Measurements from ENCODE around the gene TINAGL1. TPM values are rescaled to one million over a fixed set of nuclear protein-coding genes. Genes with fewer than 3 reads are reported as not detected.
A peak's percentile ranks its signal among the peaks of the same experiment; 100 is the strongest.

TINAGL1 gene
- total RNA-seq = not detected

- no peak within 1 kb of the TSS for H3K4me3 Mint-ChIP-seq
- no peak within 1 kb of the TSS for H3K27ac Mint-ChIP-seq
- no peaks in the 10 kb centered on the region for H3K36me3 Mint-ChIP-seq (ENCODE audit: low read depth)
- CTCF ChIA-PET = no interaction called here
- peaks cover 11% of the 10 kb centered on the region for H3K27me3 Mint-ChIP-seq (ENCODE audit: low read depth)
- intact Hi-C loops (cut with micrococcal nuclease) = no loop called here
- no peaks in the 10 kb centered on the region for H3K9me3 Mint-ChIP-seq
- H3K4me1 Mint-ChIP-seq (ENCODE audit: low read depth) = peaks cover 1% of the 10 kb centered on the region
- DNase-seq = no peak
Observed at GRCh38 chr1:31576201-31576669, at the start of gene TINAGL1. Gene TINAGL1 (plus strand): TSS chr1:31576515. CDS start chr1:31577149, 634 bp downstream.

- DNase-seq = no peak
- H3K27me3 Mint-ChIP-seq (ENCODE audit: low read depth) = peaks cover 9% of the 10 kb centered on the region
- no peaks in the 10 kb centered on the region for H3K4me1 Mint-ChIP-seq (ENCODE audit: low read depth)
- no peak overlapping the region for H3K4me3 Mint-ChIP-seq
- no peak overlapping the region for H3K27ac Mint-ChIP-seq
- H3K9me3 Mint-ChIP-seq = no peaks in the 10 kb centered on the region
- H3K36me3 Mint-ChIP-seq (ENCODE audit: low read depth) = no peaks in the 10 kb centered on the region
- intact Hi-C loops (cut with micrococcal nuclease) = no loop called here
- CTCF ChIA-PET = interaction anchor here (2.2 kb wide), 1 partner anchor 19 kb away, joined by 6 read pairs; no protein-coding TSS in a partner anchor
Observed at GRCh38 chr1:31529999-31530684, 46.2 kb upstream of the TINAGL1 start.

GRCh38 chr1:31531177-31531999 lies 44.9 kb upstream of the TINAGL1 start:
- Mint-ChIP-seq H3K36me3 (ENCODE audit: low read depth) (no peaks in the 10 kb centered on the region), H3K4me3 (no peak overlapping the region), H3K27ac (no peak overlapping the region), H3K9me3 (no peaks in the 10 kb centered on the region), H3K27me3 (ENCODE audit: low read depth) (peaks cover 11% of the 10 kb centered on the region), H3K4me1 (ENCODE audit: low read depth) (peaks cover 4% of the 10 kb centered on the region)
- CTCF ChIA-PET = interaction anchor here (0.8 to 2.2 kb wide), 3 partner anchors 17 to 351 kb away, joined by 3 to 6 read pairs (median 3); no protein-coding TSS in a partner anchor
- intact Hi-C loops (cut with micrococcal nuclease) = no loop called here
- DNase-seq = no peak

GRCh38 chr1:31532173-31532572 lies 44.1 kb upstream of the TINAGL1 start:
- Mint-ChIP-seq H3K9me3 (no peaks in the 10 kb centered on the region), H3K4me3 (no peak overlapping the region), H3K27me3 (ENCODE audit: low read depth) (peaks cover 11% of the 10 kb centered on the region), H3K27ac (no peak overlapping the region), H3K4me1 (ENCODE audit: low read depth) (peaks cover 4% of the 10 kb centered on the region), H3K36me3 (ENCODE audit: low read depth) (no peaks in the 10 kb centered on the region)
- intact Hi-C loops (cut with micrococcal nuclease) = no loop called here
- CTCF ChIA-PET = interaction anchor here (0.8 to 2.2 kb wide), 3 partner anchors 16 to 351 kb away, joined by 3 to 6 read pairs (median 3); no protein-coding TSS in a partner anchor
- no peak for DNase-seq

- Mint-ChIP-seq H3K9me3 (no peaks in the 10 kb centered on the region), H3K27me3 (ENCODE audit: low read depth) (peaks cover 13% of the 10 kb centered on the region), H3K27ac (no peak overlapping the region), H3K36me3 (ENCODE audit: low read depth) (no peaks in the 10 kb centered on the region), H3K4me3 (no peak overlapping the region), H3K4me1 (ENCODE audit: low read depth) (peaks cover 4% of the 10 kb centered on the region)
- CTCF ChIA-PET = interaction anchor here (1.0 to 5.3 kb wide), 2 partner anchors 14 to 141 kb away, joined by 3 to 28 read pairs; no protein-coding TSS in a partner anchor
- intact Hi-C loops (cut with micrococcal nuclease) = no loop called here
- DNase-seq = no peak
Observed at GRCh38 chr1:31535561-31535960, 40.8 kb upstream of the TINAGL1 start.

- H3K27me3 Mint-ChIP-seq (ENCODE audit: low read depth) = peaks cover 7% of the 10 kb centered on the region
- no peak overlapping the region for H3K4me3 Mint-ChIP-seq
- no peaks in the 10 kb centered on the region for H3K36me3 Mint-ChIP-seq (ENCODE audit: low read depth)
- intact Hi-C loops (cut with micrococcal nuclease) = no loop called here
- H3K9me3 Mint-ChIP-seq = peaks cover 3% of the 10 kb centered on the region
- CTCF ChIA-PET = no interaction called here
- peaks cover 4% of the 10 kb centered on the region for H3K4me1 Mint-ChIP-seq (ENCODE audit: low read depth)
- no peak overlapping the region for H3K27ac Mint-ChIP-seq
- DNase-seq = no peak
Observed at GRCh38 chr1:31539329-31539728, 37.0 kb upstream of the TINAGL1 start.

GRCh38 chr1:31541194-31541593 lies 35.1 kb upstream of the TINAGL1 start:
- Mint-ChIP-seq H3K4me3 (no peak overlapping the region), H3K27me3 (ENCODE audit: low read depth) (peaks cover 2% of the 10 kb centered on the region), H3K36me3 (ENCODE audit: low read depth) (no peaks in the 10 kb centered on the region), H3K27ac (no peak overlapping the region), H3K9me3 (peaks cover 3% of the 10 kb centered on the region), H3K4me1 (ENCODE audit: low read depth) (peaks cover under 1% of the 10 kb centered on the region)
- intact Hi-C loops (cut with micrococcal nuclease) = loop anchor here (10.0 kb wide), 1 partner anchor 76 kb away; no protein-coding TSS in a partner anchor
- DNase-seq = no peak
- CTCF ChIA-PET = interaction anchor here (0.7 to 1.4 kb wide), 2 partner anchors 8 to 98 kb away, joined by 3 to 4 read pairs; no protein-coding TSS in a partner anchor

- H3K4me3 Mint-ChIP-seq = no peak overlapping the region
- H3K4me1 Mint-ChIP-seq (ENCODE audit: low read depth) = peaks cover 9% of the 10 kb centered on the region
- no peak for DNase-seq
- CTCF ChIA-PET = interaction anchor here (0.9 kb wide), 1 partner anchor 83 kb away, joined by 3 read pairs; no protein-coding TSS in a partner anchor
- peaks cover 3% of the 10 kb centered on the region for H3K9me3 Mint-ChIP-seq
- peaks cover 10% of the 10 kb centered on the region for H3K27me3 Mint-ChIP-seq (ENCODE audit: low read depth)
- H3K27ac Mint-ChIP-seq = no peak overlapping the region
- no peaks in the 10 kb centered on the region for H3K36me3 Mint-ChIP-seq (ENCODE audit: low read depth)
- intact Hi-C loops (cut with micrococcal nuclease) = loop anchor here (5.0 to 10.0 kb wide), 2 partner anchors 81 to 744 kb away; no protein-coding TSS in a partner anchor
Observed at GRCh38 chr1:31545927-31546540, 30.3 kb upstream of the TINAGL1 start.

- intact Hi-C loops (cut with micrococcal nuclease) = loop anchor here (1.0 to 10.0 kb wide), 3 partner anchors 84 to 746 kb away; no protein-coding TSS in a partner anchor
- CTCF ChIA-PET = interaction anchor here (0.8 to 3.8 kb wide), 27 partner anchors 8 to 374 kb away, joined by 3 to 28 read pairs (median 3); partner anchors contain the start of genes FABP3 and PEF1
- Mint-ChIP-seq H3K27me3 (ENCODE audit: low read depth) (peaks cover 10% of the 10 kb centered on the region), H3K9me3 (no peaks in the 10 kb centered on the region), H3K4me3 (no peak overlapping the region), H3K4me1 (ENCODE audit: low read depth) (peaks cover 9% of the 10 kb centered on the region), H3K27ac (no peak overlapping the region), H3K36me3 (ENCODE audit: low read depth) (no peaks in the 10 kb centered on the region)
- no peak for DNase-seq
Observed at GRCh38 chr1:31548534-31548906, 27.8 kb upstream of the TINAGL1 start.

- H3K27ac Mint-ChIP-seq = no peak overlapping the region
- intact Hi-C loops (cut with micrococcal nuclease) = loop anchor here (1.0 to 10.0 kb wide), 6 partner anchors 84 to 747 kb away; no protein-coding TSS in a partner anchor
- CTCF ChIA-PET = interaction anchor here (0.5 to 3.8 kb wide), 34 partner anchors 9 to 381 kb away, joined by 3 to 28 read pairs (median 3); partner anchors contain the start of genes FABP3 and PEF1
- H3K4me3 Mint-ChIP-seq = peak overlapping the region; percentile 64
- H3K4me1 Mint-ChIP-seq (ENCODE audit: low read depth) = peaks cover 9% of the 10 kb centered on the region
- H3K27me3 Mint-ChIP-seq (ENCODE audit: low read depth) = peaks cover 13% of the 10 kb centered on the region
- DNase-seq = peak; percentile 95
- no peaks in the 10 kb centered on the region for H3K36me3 Mint-ChIP-seq (ENCODE audit: low read depth)
- H3K9me3 Mint-ChIP-seq = no peaks in the 10 kb centered on the region
Observed at GRCh38 chr1:31548907-31549808, 27.2 kb upstream of the TINAGL1 start.
